ENCODE data around the gene SLC16A3. TPM values are rescaled to one million over a fixed set of nuclear protein-coding genes. Genes with fewer than 3 reads are reported as not detected.

The SLC16A3 gene
- polyA plus RNA-seq, 3 donors: 26.3 to 103 (median 35.3) TPM

DNA sequence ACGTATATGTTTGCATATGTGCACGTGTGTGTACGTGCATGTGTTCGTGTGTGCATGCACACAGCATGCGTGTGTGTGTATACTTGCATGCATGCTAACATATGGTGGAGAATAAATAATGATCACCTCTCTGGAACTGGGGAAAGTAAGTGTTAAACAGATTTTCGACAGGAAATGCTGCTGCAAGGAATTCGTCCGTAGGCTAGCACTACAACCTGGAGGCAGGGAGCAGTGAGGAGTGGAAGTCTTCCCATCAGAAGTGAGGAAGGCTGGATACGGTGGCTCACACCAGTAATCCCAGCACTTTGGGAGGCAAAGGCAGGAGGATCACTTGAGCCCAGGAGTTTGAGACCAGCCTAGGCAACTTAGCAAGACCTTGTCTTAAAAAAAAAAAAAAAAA, 49.5 kb downstream of the SLC16A3 start:
- H3K4me1 ChIP-seq (ENCODE audit: control insufficient read depth in 1 of 2, insufficient read depth in 2 of 2, low read length in 2 of 2): peaks cover 46 to 66% of the 10 kb centered on the region in 2 donors
- H3K27ac Mint-ChIP-seq: peak overlapping the region; percentile 98 to 100 (median 99)

DNA sequence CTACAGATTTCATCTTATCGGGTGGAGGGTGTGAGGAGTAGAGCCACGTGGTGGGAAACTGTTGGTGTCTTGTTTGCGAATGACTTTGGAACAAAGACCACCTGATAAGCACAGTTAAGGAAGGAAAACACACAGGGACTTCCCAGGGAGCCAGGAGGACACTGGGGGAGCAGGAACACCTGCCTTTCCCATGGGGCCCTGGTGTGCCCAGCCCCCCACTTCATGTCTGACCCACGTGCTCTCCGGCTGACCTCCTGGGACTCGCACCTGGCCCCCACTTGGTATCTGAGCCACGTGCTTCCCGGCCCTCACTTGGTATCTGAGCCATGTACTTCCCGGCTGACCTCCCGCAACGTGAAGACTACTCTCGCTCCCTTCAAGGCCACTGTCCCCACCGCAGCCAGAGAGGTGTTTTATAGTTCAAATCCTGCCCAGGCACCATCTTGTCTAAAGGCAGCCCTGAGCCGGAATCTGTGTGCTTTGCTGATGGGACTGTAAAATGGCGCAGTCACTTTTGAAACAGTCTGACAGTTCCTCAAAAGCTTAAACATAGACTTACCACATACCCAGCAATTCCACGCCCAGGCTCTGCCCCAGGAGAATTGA, 50.0 kb downstream of the SLC16A3 start:
- Histone ChIP-seq H3K9ac (ENCODE audit: insufficient read depth, low read length, poor library complexity, severe bottlenecking) (peak overlapping the region; percentile 66), H2AFZ (ENCODE audit: insufficient read depth, low read depth, low read length, poor library complexity, severe bottlenecking) (peak overlapping the region; percentile 90), H4K20me1 (ENCODE audit: insufficient read depth, low read length) (no peaks in the 10 kb centered on the region), H3K27me3 (ENCODE audit: control insufficient read depth in 2 of 2, insufficient read depth in 2 of 2, low read length in 2 of 2) (no peaks in the 10 kb centered on the region), H3K9me3 (replicated peaks in 1 of 2; ENCODE audit: control insufficient read depth in 1 of 2, insufficient read depth in 1 of 2, low read length in 2 of 2) (no peaks in the 10 kb centered on the region), H3K36me3 (replicated peaks in 1 of 2; ENCODE audit: control insufficient read depth in 1 of 2, insufficient read depth in 2 of 2, low read length in 2 of 2) (no peaks in the 10 kb centered on the region), H3K4me2 (replicated peaks; ENCODE audit: extremely low read depth, low read length, poor library complexity, severe bottlenecking) (peak overlapping the region; percentile 50), H3K79me2 (ENCODE audit: insufficient read depth, low read length) (peaks cover 6% of the 10 kb centered on the region), H3K27ac (ENCODE audit: low read depth in 1 of 2, low read length in 2 of 2) (peak overlapping the region; percentile 84 to 96), H3K4me3 (replicated peaks in 1 of 3; ENCODE audit: low read depth in 2 of 3, low read length in 3 of 3) (peak overlapping the region in 1 of 3 experiments; percentile 40), H3K4me1 (ENCODE audit: control insufficient read depth in 1 of 2, insufficient read depth in 2 of 2, low read length in 2 of 2) (peaks cover 48 to 67% of the 10 kb centered on the region in 2 donors)
- peak overlapping the region; percentile 98 to 100 (median 99) for H3K27ac Mint-ChIP-seq
- intact Hi-C loops (cut with micrococcal nuclease): no loop called here
- peaks cover 0 to 2% (median 0%) of the 10 kb centered on the region in 7 donors for H3K9me3 Mint-ChIP-seq
- H3K4me3 Mint-ChIP-seq: peak overlapping the region; percentile 37 to 69
- peaks cover 0 to 4% (median 3%) of the 10 kb centered on the region in 3 donors for H3K27me3 Mint-ChIP-seq (ENCODE audit: low read depth in 3 of 3)
- peaks cover 53% of the 10 kb centered on the region for H3K4me1 Mint-ChIP-seq
- peaks cover 14 to 17% of the 10 kb centered on the region in 2 donors for H3K36me3 Mint-ChIP-seq
- DNase-seq: peak; percentile 80 to 87 (median 83)
- TF ChIP-seq, protein P1, sequence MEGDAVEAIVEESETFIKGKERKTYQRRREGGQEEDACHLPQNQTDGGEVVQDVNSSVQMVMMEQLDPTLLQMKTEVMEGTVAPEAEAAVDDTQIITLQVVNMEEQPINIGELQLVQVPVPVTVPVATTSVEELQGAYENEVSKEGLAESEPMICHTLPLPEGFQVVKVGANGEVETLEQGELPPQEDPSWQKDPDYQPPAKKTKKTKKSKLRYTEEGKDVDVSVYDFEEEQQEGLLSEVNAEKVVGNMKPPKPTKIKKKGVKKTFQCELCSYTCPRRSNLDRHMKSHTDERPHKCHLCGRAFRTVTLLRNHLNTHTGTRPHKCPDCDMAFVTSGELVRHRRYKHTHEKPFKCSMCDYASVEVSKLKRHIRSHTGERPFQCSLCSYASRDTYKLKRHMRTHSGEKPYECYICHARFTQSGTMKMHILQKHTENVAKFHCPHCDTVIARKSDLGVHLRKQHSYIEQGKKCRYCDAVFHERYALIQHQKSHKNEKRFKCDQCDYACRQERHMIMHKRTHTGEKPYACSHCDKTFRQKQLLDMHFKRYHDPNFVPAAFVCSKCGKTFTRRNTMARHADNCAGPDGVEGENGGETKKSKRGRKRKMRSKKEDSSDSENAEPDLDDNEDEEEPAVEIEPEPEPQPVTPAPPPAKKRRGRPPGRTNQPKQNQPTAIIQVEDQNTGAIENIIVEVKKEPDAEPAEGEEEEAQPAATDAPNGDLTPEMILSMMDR (IDR thresholded peaks at IDR 0.05): no peak
- WGBS (ENCODE audit: insufficient coverage): 80% methylated on average over 12 of the region's 16 CpGs

More for the DNA sequence above, 49.5 kb downstream of the SLC16A3 start:
- Mint-ChIP-seq H3K27me3 (ENCODE audit: low read depth in 3 of 3) (peaks cover 0 to 4% (median 3%) of the 10 kb centered on the region in 3 donors), H3K36me3 (peaks cover 14 to 17% of the 10 kb centered on the region in 2 donors), H3K4me3 (no peak overlapping the region), H3K9me3 (peaks cover 0 to 2% (median 0%) of the 10 kb centered on the region in 7 donors), H3K4me1 (peaks cover 49% of the 10 kb centered on the region)
- Histone ChIP-seq H3K27me3 (ENCODE audit: control insufficient read depth in 2 of 2, insufficient read depth in 2 of 2, low read length in 2 of 2) (no peaks in the 10 kb centered on the region), H3K36me3 (replicated peaks in 1 of 2; ENCODE audit: control insufficient read depth in 1 of 2, insufficient read depth in 2 of 2, low read length in 2 of 2) (no peaks in the 10 kb centered on the region), H3K79me2 (ENCODE audit: insufficient read depth, low read length) (peaks cover 9% of the 10 kb centered on the region), H3K9me3 (replicated peaks in 1 of 2; ENCODE audit: control insufficient read depth in 1 of 2, insufficient read depth in 1 of 2, low read length in 2 of 2) (no peaks in the 10 kb centered on the region), H2AFZ (ENCODE audit: insufficient read depth, low read depth, low read length, poor library complexity, severe bottlenecking) (no peak overlapping the region), H3K4me2 (replicated peaks; ENCODE audit: extremely low read depth, low read length, poor library complexity, severe bottlenecking) (no peak overlapping the region), H4K20me1 (ENCODE audit: insufficient read depth, low read length) (no peaks in the 10 kb centered on the region), H3K27ac (ENCODE audit: low read depth in 1 of 2, low read length in 2 of 2) (peak overlapping the region in 1 of 2 donors; percentile 96), H3K9ac (ENCODE audit: insufficient read depth, low read length, poor library complexity, severe bottlenecking) (no peak overlapping the region), H3K4me3 (replicated peaks in 1 of 3; ENCODE audit: low read depth in 2 of 3, low read length in 3 of 3) (no peak overlapping the region)
- intact Hi-C loops (cut with micrococcal nuclease): no loop called here
- WGBS (ENCODE audit: insufficient coverage): 100% methylated on average over 5 of the region's 9 CpGs
- no peak for DNase-seq
- TF ChIP-seq, protein P1 (IDR thresholded peaks at IDR 0.05): no peak
